ENCODE results near the gene NR3C1.

NR3C1 gene

DNA sequence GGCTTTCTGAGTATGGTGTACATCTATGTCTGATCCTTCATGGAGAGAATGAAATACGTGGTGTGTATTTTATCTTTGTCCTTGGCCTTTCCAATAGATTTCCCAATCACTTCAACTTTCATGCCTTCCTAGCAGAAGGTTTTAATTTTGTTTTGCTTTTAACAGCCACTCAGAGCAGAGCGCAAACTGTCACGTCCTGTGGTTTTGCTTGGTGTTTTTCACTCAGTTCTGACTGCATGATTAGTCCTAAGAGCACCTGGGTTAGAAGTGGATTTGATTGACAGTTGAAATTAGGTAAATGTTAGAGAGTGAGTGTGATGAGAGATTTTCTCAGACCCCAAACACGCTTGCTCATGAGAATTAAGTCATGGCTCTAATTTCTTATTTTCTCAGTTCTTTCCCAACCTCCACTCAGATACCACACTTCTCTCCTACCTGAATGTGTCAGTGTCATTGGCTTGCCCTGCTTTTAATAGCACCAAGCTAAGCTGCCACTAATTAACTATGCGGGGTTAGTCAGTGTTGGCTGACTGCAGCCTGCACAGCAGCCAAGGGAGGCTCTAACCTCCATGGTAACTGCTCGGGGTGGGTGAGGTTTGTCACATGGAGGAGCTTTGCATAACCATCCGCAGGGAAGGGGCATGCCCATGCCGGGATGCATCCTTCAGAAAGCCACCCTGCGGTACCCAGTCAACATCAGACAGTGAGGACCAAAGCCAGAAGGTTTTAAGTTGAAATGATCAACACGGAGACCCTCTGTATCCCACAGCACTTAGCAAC, 173.4 kb downstream of the NR3C1 start:
- TF ChIP-seq, protein P1, sequence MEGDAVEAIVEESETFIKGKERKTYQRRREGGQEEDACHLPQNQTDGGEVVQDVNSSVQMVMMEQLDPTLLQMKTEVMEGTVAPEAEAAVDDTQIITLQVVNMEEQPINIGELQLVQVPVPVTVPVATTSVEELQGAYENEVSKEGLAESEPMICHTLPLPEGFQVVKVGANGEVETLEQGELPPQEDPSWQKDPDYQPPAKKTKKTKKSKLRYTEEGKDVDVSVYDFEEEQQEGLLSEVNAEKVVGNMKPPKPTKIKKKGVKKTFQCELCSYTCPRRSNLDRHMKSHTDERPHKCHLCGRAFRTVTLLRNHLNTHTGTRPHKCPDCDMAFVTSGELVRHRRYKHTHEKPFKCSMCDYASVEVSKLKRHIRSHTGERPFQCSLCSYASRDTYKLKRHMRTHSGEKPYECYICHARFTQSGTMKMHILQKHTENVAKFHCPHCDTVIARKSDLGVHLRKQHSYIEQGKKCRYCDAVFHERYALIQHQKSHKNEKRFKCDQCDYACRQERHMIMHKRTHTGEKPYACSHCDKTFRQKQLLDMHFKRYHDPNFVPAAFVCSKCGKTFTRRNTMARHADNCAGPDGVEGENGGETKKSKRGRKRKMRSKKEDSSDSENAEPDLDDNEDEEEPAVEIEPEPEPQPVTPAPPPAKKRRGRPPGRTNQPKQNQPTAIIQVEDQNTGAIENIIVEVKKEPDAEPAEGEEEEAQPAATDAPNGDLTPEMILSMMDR (IDR thresholded peaks at IDR 0.05; ENCODE audit: low read depth, low read length) = no peak
- DNase-seq (ENCODE audit: extremely low read depth, low read depth) = no peak

DNA sequence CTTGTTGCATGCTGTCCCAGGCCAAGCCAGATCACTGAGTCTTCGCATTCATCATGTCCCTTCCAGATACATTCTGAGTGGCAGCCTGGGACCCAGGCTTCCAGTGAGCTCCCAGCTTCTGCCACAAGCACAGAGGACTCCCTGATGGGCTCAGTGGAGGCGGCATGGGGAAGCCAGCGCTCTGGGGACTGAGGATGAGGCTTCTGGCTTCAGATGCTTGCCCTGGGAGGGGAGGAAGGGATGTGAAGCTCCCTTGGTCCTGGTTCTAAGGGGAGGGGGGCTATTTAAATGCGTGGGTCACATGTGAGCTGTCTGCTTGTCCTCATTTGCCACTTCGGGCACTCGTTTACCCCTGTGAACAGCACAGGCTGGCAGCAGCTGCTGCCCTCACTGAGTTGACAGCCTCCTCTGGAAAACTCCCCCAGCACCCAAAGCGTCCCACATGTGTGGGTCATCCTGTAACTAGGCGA, 174.0 kb downstream of the NR3C1 start:
- no peak for DNase-seq (ENCODE audit: extremely low read depth, low read depth)
- TF ChIP-seq, protein P1 (IDR thresholded peaks at IDR 0.05; ENCODE audit: low read depth, low read length) = no peak

DNA sequence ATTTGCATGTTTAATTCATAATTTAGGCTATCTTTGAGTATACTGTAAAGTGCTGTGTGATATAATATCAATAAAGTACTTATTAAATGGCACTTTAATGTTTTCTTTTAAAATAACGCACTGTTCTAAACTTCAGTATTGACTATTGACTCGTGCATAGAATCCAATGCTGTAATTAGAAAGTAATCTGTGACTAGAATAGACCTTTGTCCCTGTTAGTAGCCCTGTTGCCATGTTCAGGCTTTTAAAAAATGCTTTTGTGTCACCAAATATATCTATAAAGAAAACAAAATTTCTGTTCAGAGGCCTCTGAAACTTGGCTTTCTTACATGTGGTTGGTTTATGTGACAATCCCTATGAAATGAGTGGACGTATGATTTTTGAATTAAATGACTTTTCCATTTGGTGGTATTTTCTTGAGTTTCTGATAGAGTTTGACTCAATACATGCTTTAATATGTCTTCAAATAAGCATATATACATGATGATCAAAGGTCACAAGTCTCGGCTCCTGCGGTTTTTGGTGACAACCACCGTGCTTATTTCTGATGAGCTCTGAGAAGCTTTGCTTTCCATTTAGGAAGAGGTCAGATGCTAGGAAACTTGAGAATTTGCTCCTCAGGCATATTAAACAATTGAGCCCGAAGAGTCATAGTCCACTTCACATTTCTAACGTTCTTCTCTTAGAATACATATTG, 174.7 kb downstream of the NR3C1 start:
- DNase-seq (ENCODE audit: extremely low read depth, low read depth) = no peak
- TF ChIP-seq, protein P1 (IDR thresholded peaks at IDR 0.05; ENCODE audit: low read depth, low read length) = no peak

Measured in AG09319 (cell line).